ENCODE results near the gene MED15.

MED15 gene

DNA sequence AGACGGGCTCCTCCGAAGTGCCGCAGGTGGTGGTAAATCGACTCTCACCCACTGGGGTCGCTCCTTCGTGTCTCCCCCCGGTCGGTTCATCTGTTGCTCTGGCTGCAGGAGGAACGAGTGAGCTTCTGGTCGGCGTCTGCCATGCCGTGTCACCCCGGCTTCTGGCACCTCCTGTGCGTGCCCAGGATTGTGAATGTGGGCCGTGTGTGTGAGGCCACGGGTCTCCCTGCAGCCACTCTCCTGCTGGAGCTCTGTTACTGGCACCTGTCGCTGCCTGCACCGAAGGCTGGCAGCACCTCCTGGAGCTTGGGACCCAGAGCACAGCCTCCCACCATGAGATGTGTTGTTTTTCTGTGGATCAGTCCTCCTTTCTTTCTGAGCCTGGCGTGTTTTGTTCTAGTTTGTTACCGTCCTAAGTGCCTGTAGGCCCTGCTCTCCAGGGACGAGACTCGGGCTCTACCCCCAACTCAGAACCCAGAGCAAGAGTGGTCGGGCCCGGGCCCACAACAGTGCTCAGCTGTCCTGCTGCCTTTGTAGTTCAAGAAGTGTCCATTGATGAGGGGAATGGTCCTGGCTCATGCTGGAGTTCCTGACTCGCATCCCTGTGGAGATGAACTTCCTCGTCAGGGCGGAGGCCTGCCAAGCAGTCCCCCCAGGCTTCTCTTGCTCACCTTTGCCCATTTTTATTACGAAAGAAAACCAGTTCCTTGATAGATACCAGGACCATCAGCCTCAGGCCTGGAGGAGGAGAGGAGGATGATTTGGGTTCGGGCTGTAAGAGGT lies 66.6 kb downstream of the MED15 start:
- DNase-seq = no peak

DNA sequence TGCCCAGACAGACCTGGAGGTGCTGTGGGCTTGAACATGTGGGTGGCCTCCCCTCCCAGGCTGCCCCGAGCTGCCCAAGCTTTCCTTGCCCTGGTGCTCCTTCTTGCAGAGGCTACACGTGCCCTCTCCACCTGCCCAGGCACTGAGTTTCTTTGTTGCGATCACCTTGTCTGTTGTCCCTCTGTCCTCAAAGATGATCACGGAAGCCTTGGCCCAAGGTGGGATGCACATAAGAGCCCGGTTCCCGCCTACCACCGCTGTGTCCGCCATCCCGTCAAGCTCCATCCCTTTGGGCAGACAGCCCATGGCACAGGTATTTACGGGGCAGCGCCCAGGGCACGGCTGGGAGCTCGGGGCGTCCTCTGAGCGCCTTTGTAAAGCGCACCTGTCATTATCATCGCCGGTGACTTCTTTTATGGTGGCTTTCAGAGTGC lies 67.5 kb downstream of the MED15 start:
- DNase-seq = no peak

DNA sequence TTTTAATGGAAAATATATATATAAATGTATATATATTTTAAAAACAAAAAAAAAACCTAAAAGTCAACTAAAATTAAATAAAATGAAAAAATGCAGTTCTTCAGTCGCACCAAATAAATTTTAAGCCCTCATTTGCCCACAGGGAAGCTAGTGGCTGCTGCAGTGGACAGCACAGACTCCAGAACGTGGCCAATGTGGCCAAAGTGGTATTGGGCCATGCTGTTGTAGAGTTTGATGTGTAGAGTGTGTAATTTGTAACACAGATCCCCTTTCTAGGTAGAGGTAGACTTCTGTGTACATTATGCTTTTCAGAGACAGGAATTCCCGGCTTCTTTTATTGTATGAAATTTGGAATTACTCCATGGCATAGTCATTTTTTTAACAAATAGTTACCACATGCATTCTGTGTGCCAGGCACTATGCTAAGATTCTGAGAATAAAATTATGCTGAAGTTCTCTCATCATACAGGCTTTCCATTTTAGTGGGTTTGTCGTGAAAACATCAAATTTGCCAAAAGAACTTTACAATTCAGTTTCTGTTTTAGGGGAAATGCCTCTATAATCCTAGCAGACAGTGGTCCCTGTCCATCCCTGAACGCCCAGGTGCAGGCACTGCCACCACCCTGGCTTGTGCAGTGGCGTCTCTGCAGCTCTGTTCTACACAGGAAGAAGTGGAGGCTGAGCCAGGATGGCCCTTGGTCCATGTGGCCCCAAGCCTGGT lies 68.5 kb downstream of the MED15 start:
- DNase-seq = no peak

DNA sequence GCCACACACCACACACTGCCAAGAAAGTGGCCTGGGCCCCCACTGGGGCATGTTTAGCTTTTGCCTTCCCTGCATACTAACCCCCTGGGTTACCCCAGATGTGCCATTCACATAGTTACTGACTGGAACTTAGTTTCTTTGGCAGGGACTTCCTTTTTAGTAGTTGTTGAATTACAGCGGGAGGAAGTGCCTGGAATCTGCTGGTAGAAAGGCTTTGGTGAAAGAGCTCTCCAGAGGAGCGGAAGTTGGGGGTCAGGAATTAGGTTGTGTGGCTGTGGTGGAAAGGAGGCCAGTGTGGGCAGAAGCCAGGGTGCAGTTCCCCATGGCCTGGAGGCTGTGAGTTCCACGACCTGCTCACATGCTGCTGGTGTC lies 69.0 kb downstream of the MED15 start:
- no peak for DNase-seq

DNA sequence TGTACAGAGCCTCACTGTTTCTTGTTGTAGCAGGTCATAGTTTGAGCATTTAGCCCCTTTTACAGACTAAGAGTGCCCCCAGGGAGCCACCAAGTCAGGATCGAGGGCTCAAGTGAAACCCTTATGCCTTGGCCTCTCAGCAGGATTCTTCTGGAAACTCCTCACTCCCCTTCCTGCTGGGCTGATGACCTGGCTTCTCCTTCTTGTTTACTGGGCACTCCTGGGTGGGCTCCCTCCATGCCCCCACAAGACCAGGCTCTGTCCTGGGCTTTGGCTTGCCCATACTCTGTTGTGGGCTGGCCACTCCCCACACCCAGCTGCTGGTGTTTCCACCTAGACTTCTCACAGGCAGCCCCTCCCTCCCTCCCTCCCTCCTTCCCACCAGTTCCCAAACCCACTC lies 69.6 kb downstream of the MED15 start:
- no peak for DNase-seq

DNA sequence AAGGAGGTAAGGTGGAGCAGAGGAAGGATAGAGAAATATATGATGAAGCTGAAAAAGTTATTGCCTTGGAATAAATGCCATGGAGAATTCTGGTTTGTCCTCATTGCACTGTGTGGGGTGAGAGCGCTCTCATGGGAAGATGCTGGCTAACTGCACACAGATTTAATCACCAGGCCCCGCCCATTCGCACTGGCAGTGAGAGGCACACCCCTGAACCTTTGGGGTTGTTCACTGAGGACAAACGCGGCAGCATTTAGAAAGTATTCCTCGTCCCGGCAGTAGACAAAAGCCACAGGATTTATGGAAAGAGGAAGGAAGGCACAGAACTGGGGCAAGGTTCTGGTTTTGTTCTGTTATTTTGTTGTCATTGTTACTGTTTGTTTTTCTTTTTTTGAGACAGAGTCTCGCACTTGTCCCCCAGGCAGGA lies 70.2 kb downstream of the MED15 start:
- no peak for DNase-seq

DNA sequence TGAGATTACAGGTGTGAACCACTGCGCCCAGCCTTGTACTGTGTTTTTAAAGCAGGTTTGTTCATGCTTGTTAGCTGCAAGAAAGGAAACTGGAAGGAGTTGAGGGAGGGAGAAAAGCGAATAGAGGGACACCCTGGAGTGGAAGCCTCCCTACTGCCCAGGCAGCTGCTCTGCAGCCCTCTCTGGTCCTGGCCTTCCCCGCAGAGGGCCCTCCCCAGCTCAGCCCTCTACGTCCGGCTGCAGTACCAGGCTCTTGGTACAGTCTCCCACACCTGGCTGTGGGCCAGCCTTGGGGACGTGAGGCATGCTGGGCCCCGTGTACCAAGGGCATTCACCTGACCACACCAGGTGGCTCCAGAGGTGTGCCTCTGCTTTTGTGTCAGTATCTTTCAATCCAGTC lies 70.8 kb downstream of the MED15 start:
- no peak for DNase-seq

DNA sequence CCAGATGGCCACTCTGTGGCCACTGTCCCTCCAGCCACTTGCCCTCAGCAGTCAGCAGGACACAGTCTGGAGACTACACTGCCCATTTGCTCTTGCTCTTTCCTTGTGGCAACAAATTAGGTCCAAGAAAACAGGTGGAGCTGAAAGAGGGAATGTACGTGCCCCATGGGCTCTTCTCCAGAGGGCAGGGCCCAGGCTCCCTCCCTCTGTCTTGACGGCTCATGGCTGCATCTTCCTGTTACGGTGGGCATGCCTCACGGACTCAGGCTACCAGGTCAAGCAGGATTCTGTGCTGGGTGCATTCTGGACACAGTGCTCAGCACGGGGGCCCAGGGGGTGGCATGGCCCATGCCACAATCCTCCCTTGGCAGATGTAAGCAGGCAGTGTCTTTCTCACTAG lies 71.3 kb downstream of the MED15 start:
- DNase-seq = no peak

DNA sequence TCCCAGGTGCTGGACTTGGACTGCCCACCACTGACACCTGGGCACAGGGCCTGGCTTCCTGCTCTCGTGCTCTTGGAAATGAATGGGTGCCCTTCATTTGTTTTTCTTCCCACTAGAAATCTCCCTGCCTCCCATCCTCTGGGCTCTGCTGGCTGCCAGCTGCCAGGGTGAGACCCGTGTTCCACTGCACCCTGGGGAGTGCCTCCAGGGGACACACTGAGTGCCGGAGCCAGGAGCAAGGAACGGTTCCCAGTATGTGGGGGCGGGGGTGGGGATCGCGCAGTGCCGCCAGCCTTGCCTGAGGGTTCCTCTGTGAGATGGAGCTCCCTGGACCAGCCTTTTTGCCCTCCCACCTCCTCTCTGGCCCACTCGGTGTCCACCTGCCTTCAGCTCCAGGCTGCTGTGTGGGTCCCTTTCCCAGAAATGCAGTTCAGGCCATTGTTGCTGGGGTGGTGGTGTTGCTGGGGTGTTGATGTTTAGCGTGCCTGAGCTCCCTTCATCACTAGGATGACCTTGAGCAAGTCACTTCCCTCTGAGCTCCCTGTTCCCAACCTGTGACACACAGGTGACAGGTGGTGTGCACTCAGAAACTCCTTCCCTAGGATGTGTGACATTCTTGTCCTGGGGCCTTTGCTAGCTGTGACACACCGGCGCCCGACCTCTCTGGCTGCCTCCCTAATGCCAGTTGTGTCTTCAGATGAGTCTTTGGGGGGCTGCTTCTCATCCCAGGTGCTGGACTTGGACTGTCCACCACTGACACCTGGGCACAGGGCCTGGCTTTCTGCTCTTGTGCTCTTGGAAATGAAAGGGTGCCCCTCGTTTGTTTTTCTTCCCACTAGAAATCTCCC lies 72.1 kb downstream of the MED15 start:
- DNase-seq = no peak

DNA sequence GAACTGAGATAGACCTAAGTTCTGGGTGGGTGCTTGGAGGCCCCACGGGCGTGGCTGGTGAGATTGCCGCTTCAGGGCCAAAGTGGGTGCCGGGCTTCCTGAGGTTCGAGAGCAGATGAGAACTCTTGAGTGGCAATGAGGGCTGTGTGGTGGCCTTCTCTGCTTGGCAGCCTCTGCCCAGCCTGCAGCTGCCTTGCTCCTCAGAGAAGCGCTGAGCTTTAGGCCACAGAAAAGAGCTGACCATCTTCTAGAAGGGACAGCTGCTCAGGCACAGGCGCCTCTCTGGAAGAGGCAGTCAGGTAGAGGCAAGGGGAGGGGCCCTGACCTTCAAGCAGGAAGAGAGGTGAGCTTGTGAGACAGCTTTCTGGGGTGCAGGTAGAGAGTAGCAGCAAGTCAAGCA lies 72.8 kb downstream of the MED15 start:
- no peak for DNase-seq

DNA sequence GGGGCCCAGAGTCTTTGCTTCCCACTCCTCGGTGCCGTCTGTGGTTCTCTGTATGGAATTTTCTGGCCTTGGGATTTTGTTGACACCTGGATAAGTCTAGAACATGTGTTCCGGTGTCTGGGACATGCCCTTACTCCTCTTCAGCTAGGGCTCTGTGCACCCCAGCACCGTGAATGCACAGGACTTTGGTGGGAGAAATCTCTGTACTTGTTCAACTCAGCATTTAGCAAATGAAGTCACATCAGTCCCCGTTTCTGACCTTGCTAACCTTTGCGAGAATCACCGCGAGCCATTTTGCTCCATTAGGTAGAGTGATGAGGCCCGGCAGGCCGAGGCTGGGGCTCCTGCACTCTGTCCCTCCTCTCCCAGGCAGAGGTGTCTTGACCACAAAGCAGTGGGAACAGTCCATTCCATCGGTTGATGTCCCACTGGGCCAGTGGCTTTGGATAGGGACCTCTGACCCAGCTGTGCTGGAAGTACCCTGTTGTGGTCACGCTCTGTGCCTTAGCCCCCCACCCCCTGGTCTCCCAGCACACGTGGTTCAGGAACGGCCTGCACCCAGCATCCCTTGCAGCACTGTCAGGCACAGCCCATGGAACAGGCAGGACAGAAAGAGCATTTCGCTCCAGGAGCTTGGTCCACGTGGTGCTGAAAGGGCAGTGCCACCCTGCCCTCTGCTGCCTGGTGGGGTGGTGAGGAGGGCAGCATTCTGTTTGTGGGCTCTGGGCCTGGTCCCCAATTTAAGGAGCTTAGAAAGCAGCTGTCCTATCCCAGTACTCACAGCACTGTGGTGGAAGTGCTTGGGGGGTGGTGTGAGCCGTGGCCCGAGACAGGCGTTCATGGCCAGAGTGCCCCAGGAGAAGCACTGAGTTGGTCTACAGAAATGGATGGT lies 73.4 kb downstream of the MED15 start:
- no peak for DNase-seq

DNA sequence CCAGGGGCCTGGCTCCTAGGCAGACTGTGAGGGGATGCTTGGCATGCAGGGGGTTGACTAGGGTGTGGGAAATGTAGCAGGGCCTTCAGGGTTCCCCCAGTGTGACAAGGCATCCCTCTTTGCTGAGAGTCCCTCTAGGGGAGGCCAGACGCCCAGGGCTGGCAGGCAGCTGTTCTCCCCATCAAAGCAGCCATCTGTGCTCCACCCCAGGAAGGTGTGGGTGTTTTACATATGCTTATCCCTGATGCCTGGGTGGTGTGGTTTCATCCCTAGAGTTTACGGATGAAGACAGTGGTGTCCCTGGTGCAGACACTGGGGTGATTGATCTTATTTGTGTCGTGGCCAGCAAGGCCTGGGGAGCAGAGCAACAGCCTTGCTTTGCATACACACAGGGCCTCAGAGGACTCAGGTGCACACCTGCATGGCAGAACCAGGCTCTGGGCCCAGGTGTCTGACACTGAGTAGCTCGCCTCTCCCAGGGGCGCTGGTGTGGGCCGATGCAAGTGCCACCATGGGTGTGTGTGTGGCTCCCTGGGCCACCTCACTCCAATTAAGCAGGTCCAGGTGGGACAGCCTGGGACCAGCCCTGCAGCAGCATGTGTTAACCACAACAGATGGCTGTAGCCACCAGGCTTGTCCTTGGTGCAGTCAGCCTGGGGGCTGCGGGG lies 74.2 kb downstream of the MED15 start:
- no peak for DNase-seq

DNA sequence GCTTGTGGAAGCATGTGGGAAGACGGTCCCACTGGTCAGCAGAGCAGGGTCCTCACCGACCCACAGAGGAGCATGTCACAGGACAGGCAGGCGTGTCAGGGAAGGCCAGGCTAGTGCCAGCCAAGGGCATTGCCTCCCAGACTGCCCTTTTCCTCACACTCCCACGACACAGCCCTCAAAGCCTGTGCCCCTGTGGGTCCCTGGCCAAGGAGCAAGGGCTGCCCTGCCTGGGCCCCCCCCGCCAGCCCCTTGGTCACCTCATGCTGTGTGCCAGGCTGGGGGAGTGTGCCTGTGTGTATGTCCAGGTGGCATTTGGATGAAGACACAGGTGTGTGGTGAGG lies 74.7 kb downstream of the MED15 start:
- no peak for DNase-seq

DNA sequence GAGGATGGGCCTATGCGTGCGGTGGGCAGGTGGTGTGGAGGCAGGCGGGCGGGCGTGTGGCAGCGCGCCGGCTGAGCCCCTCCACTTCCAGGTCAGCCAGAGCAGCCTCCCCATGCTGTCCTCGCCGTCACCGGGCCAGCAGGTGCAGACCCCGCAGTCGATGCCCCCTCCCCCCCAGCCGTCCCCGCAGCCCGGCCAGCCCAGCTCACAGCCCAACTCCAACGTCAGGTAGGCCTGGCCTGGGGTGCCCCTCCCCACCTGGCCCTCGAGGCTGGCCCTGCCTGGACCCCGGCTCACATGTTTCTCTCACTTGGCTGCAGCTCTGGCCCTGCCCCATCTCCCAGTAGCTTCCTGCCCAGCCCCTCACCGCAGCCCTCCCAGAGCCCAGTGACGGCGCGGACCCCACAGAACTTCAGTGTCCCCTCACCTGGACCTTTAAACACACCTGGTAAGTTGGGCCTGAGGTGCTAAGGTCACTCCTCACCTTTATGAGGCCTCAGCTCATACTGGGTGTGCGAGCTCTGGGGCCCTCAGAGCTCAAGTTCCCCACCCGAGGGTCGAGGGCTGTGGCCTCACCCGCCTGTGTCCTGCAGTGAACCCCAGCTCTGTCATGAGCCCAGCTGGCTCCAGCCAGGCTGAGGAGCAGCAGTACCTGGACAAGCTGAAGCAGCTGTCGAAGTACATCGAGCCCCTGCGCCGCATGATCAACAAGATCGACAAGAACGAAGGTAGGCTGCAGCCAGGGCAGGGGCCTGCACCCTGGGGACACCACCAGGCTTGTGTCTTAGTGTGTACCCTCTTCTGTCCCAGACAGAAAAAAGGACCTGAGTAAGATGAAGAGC lies 75.3 kb downstream of the MED15 start:
- DNase-seq = no peak

DNA sequence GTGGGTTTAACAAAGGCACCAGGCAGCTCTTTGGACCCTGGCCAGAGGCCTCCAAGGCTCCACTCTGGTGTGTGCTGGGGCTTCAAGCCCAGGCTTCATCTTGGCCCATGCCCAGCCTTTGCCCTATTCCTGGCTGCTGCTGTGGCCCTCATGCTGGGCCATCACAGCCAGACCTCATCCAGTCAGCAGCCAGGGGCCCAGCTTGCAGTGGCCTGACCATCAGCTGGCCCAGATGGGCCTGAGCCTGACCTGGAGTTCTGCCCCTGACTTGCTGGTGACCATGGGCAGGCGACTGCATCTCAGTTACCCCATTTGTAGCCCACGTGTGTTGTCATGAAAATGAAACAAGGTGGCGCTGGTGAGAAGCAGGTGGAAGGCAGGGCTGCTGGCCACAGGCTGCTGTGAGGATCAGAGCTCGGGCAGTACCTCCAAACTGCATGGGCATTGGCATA lies 76.1 kb downstream of the MED15 start:
- DNase-seq = no peak

DNA sequence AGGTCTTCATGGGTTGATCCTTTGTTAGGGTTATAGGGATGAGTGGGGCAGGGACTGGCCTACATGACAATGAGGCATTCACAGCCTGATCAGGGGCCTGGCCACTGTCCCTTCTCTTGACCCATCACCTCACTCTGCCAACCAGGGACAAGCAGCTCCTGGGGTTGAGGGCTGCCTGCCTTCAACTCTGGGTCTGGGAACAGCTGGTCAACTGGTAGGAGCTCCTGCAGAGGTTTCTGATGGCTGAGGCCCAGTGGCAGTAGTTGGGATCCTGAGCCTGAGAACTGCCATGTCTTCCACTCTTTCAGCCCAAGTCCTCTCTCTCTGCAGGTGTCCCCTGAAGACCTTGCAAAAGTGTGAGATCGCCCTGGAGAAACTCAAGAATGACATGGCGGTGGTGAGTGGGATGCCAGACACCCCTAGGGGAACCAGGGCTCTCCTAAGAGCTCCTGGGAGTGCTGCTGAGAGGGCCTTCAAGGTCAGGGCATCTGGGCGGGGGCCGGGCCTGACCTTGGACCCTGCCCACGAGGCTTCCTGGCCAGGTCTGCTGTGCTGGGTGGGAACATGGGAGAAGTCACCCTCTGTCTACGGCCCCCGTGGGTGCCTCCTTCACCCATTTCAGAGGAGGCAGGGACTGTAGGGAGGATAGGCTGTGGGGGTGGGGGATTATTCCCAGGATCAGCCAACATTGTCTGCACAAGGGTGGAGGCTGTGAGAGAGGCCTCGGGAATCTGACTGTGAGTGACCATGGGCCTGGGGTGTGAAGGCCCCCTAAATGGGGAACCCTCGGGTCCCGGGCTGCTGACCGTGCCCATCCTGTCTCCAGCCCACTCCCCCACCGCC lies 76.8 kb downstream of the MED15 start:
- DNase-seq = no peak

DNA sequence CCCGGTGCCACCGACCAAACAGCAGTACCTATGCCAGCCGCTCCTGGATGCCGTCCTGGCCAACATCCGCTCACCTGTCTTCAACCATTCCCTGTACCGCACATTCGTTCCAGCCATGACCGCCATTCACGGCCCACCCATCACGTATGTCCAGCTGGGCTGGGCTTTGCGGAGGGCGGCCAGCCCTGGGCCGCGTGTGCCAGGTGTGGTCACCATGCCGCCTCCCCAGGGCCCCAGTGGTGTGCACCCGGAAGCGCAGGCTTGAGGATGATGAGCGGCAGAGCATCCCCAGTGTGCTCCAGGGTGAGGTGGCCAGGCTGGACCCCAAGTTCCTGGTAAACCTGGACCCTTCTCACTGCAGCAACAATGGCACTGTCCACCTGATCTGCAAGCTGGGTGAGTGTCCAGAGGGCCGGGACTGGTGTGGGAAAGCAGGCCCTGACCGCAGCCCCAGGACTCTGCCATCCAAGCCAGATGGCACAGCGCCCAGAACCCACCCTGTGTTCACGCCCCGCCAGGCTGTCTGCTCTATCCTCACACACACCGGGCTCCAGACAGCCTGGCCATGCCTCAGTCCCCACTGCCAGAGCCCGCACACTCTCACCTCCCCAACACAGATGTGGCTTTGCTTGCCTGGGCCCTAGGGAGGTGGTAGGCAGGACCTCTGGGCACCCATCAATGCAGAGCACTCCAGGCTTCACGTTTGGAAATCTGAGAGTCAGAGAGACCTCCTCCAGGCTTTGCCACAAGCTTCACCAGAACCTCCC lies 77.6 kb downstream of the MED15 start:
- DNase-seq = no peak

DNA sequence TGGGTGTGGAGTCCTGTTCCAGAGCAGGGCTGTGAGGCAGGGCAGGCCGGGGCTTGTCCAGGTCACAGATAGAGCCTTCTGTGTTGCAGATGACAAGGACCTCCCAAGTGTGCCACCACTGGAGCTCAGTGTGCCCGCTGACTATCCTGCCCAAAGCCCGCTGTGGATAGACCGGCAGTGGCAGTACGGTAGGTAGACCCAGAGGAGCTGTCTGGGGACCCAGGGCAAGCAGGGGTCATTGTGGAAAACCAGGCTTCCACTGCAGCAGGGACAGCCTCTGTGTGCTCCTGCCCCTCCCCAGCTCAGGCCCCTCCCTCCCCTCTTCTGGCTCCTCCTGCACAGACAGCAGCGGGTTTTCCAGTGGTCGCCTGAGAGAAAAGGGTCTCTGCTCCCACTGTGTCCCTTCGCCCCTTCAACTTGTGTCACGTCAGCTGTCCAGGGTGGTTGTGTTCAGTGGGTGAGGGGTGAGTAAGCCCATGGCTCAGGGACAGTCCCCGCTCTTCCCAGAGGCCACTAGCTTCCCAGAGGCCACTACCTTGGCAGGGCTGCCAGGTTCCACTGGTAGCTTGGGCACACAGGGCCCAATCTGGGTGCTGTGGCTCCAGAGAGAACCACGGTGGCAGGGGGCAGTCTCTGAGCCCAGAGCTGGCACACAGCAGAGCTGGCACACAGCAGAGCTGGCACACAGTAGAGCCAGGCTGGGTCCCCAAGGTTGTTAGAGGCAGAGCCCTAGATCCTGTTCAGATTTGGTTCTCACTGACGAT lies 78.4 kb downstream of the MED15 start:
- no peak for DNase-seq

DNA sequence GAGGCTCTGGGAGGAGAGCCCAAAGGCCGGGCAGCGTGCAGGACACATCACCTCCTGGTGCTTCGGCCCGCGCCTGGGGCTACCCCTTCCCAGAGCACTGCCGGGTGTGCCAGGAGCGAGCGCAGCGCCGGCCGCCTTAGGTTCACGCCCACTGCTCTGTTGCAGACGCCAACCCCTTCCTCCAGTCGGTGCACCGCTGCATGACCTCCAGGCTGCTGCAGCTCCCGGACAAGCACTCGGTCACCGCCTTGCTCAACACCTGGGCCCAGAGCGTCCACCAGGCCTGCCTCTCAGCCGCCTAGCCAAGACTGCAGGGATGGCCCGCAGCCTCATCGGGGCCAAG lies 79.0 kb downstream of the MED15 start:
- no peak for DNase-seq

All from stimulated activated CD8-positive, alpha-beta memory T cell treated with anti-CD3 and anti-CD28 coated beads, Interleukin-4, amount 100 ng/mL, for 48 hours (primary cell).